Left lobe of liver (tissue), 2 donors: ENCODE results near the gene TMEM72. TPM values are rescaled to one million over a fixed set of nuclear protein-coding genes. Genes with fewer than 3 reads are reported as not detected.

Experiments used
- ATAC-seq: fragments of 200-7000 bp; cut with Tn5 transposase; one replicate; pipeline ENCODE4 v1.9.1; 2020; ENCODE audit warnings: mild to moderate bottlenecking, moderate library complexity
- DNase-seq: peaks from one replicate; pipeline ENCODE4 v3.0.0-alpha.2; 2020; ENCODE audit warnings: low spot score
- total RNA-seq: library from RNA; stranded (reverse); gene quantifications from one replicate; pipeline ENCODE4 v1.2.1, GENCODE V29; 2021
- donor health status: DM: no; HTN: no; CAD: no; lungs with moderate emphysema.
- donor health status: DM: no; HTN: yes; CAD: no.

The TMEM72 gene
- total RNA-seq, 1 donor from 2014 or later = not detected

DNA sequence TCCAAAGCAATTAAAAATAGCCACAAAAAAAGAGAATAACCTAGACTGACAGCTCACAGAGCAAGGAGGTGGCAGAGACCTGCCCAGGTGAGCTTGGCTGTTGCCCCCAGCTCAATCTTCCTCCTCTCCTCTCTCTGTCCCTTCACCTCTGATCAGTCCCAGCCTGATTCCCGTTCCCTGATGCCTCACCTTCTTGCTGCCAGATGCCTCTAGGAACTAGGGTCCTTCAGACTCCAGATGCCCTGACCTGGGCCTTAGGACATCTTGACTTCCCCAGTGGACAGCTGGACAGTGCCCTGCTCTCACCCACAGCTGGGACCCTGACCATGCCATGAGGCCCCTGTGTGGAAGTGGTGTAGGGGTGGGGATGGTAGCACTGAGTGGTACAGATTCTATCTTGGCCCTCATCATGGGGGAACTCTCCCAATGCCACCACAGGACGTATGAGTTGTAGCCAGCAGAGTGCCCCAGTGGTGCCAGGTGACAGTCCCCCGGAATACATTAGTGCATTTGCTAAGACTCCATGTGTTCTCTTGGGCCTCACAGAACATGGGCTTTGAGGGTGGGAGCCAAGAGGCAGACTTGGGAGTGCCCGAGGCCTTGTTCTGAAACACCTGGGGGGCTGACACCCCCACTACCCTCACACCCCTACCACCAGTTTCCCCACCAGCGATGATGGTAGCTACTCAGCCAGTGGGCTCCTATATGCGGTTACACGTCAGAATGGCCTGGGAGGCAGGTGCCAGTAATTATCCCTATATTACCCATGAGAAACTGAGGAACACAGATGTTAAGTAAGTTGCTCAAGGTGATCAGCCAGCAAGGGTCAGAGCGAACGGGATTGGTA lies 65.4 kb downstream of the TMEM72 start:
- DNase-seq (no peak), ATAC-seq (no peak)

DNA sequence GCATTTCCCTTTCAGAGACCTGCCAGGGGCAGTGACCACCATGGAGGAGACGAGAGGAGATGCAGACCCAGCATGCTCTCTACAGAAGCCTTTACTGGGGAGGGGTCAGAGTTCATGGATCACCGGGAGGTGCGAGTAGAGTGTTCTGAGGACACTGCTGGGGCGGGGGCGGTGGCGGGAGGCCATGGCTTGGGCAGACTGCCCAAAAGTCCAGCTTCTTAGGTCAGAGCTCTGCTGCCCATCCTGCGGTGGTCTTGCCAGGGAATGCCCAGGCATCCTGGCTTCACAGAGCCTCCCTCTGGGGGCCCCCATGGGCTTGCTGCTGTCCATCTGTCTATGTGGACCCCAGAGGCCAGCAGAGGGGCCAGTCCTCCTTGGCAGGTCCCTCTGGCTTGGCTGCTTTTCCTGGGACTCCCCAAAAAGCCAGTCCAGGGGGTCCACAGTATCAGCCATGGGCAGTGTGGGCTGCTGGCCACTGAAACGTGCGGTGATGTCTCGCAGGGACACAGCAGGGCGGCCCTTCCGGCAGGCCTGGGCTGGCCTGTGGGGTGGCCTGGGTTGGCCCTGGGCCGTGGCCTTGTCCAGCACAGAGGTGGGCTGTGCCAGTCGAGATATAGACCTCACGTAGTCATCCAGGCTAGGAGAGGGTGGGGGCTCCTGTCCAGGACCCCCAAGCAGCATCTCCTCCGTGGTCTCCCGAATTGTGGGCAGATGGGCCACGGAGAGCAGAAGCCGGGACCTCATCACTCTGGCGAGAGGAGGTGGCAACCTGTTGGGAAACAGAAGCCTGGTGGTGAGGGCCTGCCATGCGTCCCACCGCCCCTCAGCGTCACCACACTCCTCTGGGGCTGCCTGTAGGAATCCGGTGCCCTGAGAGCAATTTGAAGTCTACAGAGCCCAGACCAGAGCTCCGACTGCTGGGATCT lies 66.4 kb downstream of the TMEM72 start:
- DNase-seq = no peak
- ATAC-seq = peak; percentile 22

DNA sequence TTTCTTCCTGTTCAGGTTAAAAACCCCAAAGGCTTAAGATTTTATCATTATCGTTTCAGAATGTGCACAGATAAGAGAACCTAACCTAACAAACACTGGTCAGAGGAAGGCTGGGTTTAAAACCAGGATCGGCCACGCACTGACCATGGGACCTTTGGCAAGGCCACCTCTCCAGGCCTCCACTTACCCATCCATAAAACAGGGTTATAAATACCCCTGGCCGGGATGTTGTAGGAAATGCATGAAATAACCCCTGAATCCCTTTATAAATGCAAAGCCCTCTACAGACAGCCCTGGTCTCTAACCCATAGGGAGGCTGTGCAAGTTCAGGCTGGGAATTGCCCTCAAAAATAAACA lies 67.1 kb downstream of the TMEM72 start:
- ATAC-seq = peak; percentile 2
- no peak for DNase-seq

DNA sequence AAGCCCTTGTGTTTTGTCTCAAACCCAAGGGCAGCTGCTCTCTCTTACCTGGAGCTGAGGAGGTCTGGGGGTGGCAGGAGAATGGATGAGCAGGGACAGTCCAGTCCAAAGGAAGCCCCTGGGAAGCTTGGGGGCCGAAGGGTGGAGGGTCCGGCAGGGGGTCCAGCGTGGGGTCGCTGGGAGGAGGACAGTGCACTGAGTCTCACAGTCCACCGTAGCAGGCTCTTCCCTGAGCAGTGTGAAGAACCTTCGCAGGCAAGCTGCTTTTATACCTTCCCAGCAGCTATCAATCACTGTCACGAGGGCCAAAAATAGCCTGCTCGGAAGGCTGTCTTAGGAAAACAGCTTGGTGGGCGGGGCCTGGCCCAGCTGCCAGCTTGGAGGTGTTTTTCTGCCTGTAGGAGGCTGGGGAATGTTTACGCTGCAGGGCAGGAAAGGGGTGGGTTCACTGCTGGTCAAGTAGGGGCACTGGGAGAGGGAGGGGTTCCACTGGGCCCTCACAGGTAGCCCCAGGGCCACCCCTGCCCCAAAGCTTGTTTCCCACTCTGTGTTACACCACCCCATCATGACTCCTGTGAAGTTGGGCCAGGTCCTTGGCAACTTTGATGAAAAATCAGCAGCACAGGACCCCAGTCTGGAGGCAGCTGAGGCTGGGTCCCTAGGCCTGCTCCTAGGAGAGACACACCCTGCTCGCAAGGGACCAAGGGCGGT lies 67.6 kb downstream of the TMEM72 start, which contains the start of gene DEPP1:
TSS of gene DEPP1 (minus strand) at position 240 of the 711 bp plus-strand sequence. CDS start 779 bp downstream, outside the sequence.
- DNase-seq = peak; percentile 95
- ATAC-seq = peak; percentile 64

DNA sequence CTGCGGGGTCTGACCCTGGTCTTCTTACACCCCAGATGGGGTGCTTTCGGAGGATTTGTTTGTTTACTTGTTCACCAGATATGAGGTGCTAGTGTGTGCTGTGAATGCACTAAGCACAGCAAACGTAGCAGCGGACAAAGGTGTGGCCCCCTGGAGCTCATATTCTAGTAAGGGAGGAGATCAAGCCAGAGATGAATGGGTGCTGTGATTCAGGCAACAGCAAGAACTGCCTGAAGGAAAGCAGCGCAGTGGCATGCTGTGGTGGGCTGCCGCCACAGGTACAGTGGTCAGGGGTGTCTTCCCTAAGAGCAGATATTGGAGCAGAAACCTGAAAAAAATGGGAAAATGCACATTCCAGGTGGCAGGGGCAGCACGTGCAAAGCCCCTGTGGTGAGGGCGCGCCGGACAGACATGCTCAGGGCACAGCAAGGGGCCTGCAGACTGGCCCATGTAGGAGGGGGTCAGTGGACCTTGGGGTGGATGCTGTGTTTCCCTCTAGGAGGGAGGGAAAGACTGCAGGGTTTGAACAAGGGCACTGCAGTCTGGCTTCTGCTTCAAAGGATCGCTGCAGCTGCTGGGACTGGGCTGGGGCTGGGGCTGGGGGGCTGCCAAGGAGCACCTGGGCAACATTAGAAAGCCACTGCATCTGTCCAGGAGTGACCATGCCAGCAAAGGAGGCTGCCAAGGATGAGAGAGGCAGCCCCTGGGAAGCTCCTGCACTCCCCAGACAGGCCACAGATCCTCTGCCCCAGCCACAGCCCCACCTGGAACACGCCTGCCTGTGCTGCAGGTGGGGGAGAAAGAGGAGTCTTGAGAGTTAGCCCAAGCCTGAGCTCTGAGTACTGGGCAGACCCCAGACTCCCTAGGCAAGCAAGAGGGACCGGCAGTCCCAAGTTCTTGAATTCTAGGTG lies 68.4 kb downstream of the TMEM72 start:
- DNase-seq (no peak), ATAC-seq (no peak)

DNA sequence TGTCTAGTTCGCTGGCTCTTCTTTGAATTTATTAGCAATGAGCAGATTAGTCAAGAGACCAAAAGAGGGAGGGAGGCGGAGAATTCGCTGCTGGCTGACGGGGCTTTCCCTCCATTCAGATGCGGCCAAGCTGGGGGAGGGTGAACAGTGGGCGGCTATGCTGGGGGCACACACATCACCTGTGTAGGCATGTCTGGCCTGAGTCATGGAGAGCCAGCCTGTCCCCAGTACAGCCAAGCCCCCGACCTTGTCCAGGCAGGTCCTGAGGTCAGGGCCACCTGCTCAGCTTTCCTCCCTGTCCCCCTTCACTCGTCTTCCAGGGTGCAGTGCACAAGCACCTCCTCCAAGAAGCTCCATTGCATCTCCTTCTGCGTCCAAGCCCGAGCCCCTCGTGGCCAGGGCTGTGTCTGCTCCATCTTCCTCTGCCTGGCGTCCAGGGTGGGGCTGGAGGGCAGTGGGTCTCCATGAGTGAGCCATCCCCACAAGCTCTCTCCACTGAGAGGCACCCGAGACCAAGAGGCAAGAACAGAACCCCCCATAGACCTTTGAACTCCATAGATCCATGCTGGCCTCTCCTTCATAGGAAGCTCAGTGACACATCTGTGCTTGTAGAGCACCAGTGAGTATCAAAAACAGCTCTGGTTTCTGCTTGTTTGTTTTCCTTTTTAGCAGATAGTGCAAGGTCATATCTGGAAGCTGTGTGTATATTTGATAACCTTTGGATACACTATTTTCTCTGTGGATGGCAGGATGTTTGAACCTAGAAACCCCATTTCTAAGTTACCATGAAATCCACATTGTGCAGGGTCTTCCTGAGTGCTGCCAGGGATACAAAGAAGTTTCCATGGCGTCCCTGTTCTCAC lies 69.4 kb downstream of the TMEM72 start:
- ATAC-seq (peak; percentile 49), DNase-seq (no peak)

DNA sequence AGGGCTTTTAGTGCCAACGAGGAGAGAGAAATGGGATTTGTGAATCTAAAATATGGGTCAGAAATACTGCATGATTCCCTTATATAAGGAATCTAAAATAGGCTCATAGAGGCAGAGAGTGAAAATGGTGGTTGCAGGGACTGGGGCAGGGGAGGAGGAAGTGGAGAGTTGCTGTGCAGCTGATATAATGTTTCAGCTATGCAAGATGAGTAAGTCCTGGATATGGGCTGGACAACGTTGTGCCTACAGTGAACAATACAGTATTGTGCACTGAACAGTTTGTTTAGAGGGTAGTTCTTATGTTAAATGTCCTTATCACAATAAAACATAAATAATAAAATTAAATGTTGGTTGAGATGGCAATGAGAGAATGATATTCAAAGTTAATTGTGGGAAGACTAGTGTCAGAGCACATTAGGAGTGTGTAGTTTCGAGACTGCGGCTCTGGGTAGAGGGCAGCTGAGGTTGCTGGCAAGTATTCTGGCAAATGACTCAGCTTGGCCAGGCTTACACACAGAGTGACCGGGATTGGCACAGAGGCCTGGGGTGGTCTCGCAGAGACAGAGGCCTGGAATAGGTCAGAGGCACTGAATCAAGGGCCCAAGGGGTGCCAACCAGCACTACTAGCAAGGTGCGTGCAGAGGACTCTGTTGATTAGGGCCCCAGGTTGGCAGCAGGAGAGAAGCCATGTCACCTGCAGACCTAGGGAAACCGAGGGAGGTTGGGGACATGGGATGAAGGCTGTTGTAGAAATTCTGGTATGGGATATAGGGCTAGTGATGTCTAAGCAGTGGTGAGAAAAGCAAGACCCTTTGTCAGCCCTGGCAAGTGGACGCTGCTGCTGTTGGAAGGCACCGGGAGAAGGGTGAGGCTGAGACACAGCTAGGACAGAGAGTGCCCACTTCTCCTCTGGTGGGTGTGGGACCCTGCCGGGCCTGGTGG lies 70.3 kb downstream of the TMEM72 start:
- DNase-seq (no peak), ATAC-seq (peak; percentile 33)

DNA sequence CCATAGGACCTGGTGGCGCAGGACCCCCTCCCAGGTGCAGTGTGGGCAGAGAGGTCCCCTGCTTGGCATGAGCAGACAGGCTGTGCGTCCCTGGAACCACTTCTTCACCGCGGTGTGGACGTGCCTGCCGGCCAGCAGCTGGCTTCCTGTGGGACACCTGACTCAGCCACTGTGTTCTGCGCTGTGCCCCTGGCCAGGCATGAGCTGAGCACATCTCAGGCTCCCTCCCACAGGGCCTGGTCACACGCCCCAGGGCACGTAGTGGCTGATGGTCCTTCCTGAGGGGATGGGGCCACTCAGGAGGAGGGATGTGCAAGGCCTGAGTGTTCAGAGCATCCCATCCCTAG lies 71.0 kb downstream of the TMEM72 start:
- DNase-seq (no peak), ATAC-seq (no peak)

DNA sequence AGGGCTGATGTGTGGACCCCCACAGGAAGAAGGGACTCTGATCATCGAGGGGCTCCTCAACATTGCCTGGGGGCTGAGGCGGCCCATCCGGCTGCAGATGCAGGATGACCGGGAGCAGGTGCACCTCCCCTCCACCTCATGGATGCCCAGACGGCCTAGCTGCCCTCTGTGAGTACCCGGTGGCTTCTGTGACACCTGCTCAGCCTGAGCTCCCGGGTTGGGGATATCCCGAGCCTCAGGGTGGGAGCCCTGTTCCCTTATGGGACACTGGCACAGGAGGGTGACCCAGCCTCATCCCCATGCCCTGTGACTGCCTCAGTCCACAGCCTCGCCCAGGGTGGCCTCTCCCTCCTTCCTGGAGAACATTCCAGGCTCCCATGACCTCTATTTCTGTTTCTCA lies 71.4 kb downstream of the TMEM72 start:
- DNase-seq (peak; percentile 27), ATAC-seq (no peak)

DNA sequence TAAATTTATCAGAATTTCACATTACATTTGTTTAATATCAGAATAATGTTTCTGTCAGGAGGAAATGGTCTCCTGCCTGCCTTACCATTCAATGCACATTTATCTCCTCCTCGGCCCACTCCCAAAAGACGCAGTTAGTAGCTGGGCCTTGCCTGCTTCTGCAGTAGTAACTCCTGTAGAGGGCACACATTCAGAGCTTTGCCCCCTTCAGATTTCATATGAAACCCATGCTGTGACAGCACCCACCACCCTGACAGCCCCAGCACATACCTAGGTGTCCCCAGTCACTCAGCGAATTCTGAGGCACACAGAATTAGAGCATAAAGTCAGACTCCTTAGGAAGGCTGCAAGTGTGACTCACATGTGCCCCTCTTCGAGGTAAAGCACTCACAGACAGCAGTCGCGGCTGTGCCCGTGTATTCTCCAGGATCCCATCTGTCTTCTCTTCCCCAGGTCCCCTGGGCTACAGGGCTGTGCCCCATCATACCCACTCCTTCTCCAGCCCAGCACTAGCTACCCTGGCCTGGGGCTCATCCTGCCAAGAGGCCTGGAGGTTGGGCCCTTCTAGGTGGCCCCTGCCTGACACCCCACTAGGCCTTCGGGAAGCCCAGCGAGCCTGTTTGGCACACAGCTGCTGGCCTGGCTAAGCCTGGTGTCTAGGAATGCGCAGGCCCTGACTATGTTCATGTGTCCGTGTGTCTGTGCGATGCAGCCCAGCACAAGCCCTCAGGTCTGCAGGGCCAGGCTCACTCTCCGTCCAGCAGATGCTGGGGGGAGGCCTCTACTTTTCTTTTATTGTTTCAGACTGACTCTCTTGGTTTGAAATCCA lies 72.1 kb downstream of the TMEM72 start:
- peak; percentile 38 for DNase-seq
- ATAC-seq = no peak

DNA sequence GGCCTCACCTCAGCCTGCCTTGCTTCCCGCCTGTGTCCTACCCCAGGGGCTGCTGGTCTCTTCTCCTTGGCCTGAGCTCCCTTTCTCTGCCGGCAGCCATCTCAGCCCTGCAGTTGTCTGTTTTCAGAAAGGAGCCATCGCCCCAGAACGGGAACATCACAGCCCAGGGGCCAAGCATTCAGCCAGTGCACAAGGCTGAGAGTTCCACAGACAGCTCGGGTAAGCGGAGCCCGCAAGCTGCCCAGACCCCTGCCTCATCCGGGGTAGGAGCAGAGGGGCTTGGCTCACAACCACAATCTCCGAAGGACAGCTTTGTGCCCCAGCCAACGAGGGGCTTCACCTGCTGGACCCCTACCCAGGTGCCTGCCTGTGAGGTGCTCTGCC lies 72.8 kb downstream of the TMEM72 start:
- ATAC-seq (no peak), DNase-seq (no peak)

DNA sequence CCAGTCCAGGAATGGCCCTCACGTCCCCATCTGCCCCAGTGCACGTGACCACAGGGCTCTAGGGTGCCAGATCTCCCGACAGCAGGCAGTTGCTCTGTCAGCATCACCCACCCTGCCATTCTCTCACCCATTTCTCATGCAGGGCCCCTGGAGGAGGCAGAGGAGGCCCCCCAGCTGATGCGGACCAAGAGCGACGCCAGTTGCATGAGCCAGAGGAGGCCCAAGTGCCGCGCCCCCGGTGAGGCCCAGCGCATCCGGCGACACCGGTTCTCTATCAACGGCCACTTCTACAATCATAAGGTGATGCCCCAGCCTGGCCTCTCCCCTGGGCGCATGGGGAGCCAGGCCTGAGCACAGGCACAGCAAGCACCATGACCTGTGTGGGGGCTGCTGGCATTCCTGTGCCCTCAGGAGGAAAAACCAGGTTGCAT lies 73.5 kb downstream of the TMEM72 start:
- ATAC-seq = no peak
- DNase-seq = peak; percentile 41

DNA sequence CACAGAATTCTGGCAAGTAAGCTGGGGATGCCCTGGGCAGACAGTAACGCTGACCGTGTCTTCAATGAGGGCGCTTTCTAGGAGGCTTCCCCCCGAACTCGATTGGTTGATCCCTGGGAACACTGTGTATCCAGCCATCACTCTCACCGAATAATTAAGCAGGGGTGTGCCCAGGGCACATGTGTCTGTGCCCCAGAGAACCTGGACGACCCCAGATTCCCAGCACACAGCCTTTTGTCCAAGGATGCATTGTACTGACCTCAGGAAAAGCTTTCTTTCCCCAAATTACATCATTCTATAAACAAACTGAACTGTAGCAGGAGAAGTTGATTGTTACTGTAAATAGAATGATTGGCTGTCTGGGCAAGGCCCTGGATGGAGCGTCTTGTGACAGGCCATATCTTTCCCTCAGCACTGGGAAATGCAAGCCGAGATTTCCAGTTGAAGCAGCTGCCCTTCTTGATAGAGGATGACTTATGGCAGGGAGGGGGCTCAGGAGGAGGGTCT lies 74.1 kb downstream of the TMEM72 start:
- DNase-seq (no peak), ATAC-seq (no peak)

DNA sequence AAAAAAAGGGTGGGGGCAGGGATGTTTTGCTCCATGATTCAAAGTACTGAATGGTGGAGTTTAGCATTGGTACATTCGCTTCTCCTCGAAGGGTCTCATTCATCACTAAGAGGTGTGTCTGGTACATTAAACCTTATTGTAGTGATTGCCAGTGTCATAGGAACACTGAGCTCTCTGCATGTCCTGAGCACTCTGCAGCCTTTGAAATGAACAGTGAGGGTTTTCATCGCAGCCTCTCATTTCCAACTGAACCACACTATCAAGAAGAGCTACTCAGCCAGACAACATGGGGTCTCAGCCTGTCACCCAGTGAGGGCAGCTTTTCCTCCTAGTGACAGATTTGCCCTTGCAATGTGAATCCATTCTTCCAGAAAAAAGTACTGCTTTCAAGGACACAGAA lies 75.0 kb downstream of the TMEM72 start:
- no peak for ATAC-seq
- no peak for DNase-seq
